GM10266 (cell line): ENCODE measurements around the gene POLE.

Experiments used
- DNase-seq: peaks from one replicate; pipeline ENCODE4 v3.0.0; 2012; ENCODE audit errors: extremely low spot score
- CTCF ChIP-seq: IDR thresholded peaks from 2 replicates; pipeline ENCODE4 v1.5.1; 2012; ENCODE audit warnings: mild to moderate bottlenecking, low read depth; ENCODE audit not compliant: control insufficient read depth, insufficient read depth; ENCODE audit errors: missing control alignments

Gene POLE

GRCh38 chr12:132588821-132589669 is 98.1 kb downstream of the POLE start:
- no peak for TF ChIP-seq CTCF
- no peak for DNase-seq

GRCh38 chr12:132588319-132588718 is 98.8 kb downstream of the POLE start:
- no peak for TF ChIP-seq CTCF
- no peak for DNase-seq

- no peak for TF ChIP-seq CTCF
- DNase-seq = no peak
Measured at GRCh38 chr12:132587781-132588180, 99.4 kb downstream of the POLE start.

GRCh38 chr12:132586929-132587328 is 100.2 kb downstream of the POLE start:
- TF ChIP-seq CTCF = no peak
- DNase-seq = no peak

GRCh38 chr12:132585177-132585576 is 102.0 kb downstream of the POLE start:
- DNase-seq = no peak

GRCh38 chr12:132584429-132584828 is 102.7 kb downstream of the POLE start:
- no peak for DNase-seq
- TF ChIP-seq CTCF = no peak

More at GRCh38 chr12:132585177-132585576, 102.0 kb downstream of the POLE start:
- no peak for TF ChIP-seq CTCF

GRCh38 chr12:132583736-132584135 is 103.4 kb downstream of the POLE start:
- TF ChIP-seq CTCF = no peak
- DNase-seq = no peak
